ENCODE data around the gene B4GALT5.

B4GALT5 gene

DNA sequence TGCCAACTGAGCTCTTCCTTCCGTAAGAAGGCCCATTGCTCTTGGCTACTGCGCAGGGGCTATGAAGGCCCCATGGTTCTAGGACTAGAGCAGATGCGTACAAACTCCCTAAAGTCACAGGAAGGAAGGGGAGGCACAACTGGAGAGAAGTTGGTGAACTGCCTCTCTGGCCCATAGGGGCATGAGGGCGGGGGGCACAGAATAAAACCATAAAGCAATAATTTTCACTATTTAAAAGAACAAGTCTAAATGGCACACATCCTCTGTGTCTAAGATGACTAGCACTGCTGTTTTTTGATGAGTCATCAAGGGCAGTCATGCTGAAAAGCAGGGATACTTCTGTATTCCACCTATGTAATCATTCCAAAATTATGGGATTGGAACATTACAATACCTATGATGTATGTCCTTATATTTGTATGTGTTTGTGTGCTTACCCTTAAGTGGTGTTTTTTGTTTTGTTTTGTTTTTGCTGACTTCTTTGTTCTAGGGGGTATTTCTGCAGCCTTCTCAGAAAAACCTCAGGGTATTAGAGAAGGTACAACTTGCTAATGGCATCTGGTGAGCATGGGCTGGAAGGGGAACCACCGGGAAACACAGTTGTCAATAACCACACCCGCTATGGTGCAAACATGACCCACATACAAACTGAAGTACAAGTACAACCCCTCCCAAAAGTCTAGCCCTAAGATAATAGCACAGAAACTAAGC is 36.9 kb downstream of the B4GALT5 start:
- peak overlapping the region; percentile 97 for H2AK5ac ChIP-seq (ENCODE audit: low read length, severe bottlenecking)
- H3K4me1 ChIP-seq (ENCODE audit: control insufficient read depth, insufficient read depth, low read depth, low read length) = peaks cover 24% of the 10 kb centered on the region
- H2AFZ ChIP-seq (ENCODE audit: low read depth, low read length) = no peak overlapping the region
- peaks cover 0 to 2% of the 10 kb centered on the region in 2 experiments for H3K36me3 ChIP-seq (ENCODE audit: control insufficient read depth in 1 of 2, insufficient read depth in 2 of 2, low read depth in 1 of 2, low read length in 2 of 2)
- peak overlapping the region; percentile 40 for H3K4me2 ChIP-seq (ENCODE audit: low read length, poor library complexity, severe bottlenecking)
- WGBS = 78% methylated on average over 5 of the region's 6 CpGs
- peak overlapping the region; percentile 66 for H4K91ac ChIP-seq (ENCODE audit: low read length)
- H2BK15ac ChIP-seq (ENCODE audit: low read depth, poor library complexity, severe bottlenecking) = no peak overlapping the region
- peak overlapping the region in 1 of 2 experiments; percentile 57 for H3K23ac ChIP-seq (ENCODE audit: low read length in 2 of 2)
- peak overlapping the region; percentile 17 to 38 for H2BK12ac ChIP-seq (ENCODE audit: low read length in 2 of 2)
- H3K9ac ChIP-seq (ENCODE audit: low read length) = peak overlapping the region; percentile 66
- H4K8ac ChIP-seq (ENCODE audit: low read length) = peak overlapping the region; percentile 10
- H2BK5ac ChIP-seq (ENCODE audit: low read depth, low read length, poor library complexity, severe bottlenecking) = peak overlapping the region; percentile 95
- peak overlapping the region; percentile 37 to 90 for H3K18ac ChIP-seq (ENCODE audit: low read depth in 1 of 2, low read length in 2 of 2)
- DNase-seq = peak; percentile 61
- no peak overlapping the region for H2BK120ac ChIP-seq (ENCODE audit: low read depth, low read length)
- H3K79me1 ChIP-seq (replicated peaks; ENCODE audit: low read length, poor library complexity, severe bottlenecking) = no peaks in the 10 kb centered on the region
- no peaks in the 10 kb centered on the region for H3K27me3 ChIP-seq (ENCODE audit: control insufficient read depth in 1 of 2, insufficient read depth in 1 of 2, low read length in 2 of 2)
- no peak overlapping the region for H3K14ac ChIP-seq (ENCODE audit: low read length in 2 of 2)
- H3K27ac ChIP-seq (ENCODE audit: low read length, poor library complexity, severe bottlenecking) = peak overlapping the region; percentile 98
- peak overlapping the region in 1 of 2 experiments; percentile 49 for H3K4me3 ChIP-seq (ENCODE audit: insufficient read depth in 1 of 2, low read depth in 1 of 2, low read length in 2 of 2)
- H3K9me3 ChIP-seq (ENCODE audit: control insufficient read depth, low read length) = no peaks in the 10 kb centered on the region
- peak overlapping the region; percentile 35 to 45 for H3K4ac ChIP-seq (ENCODE audit: low read depth in 1 of 2, low read length in 2 of 2)

GRCh38 chr20:49675368-49676151 is 38.1 kb downstream of the B4GALT5 start:
- H3K27ac ChIP-seq (ENCODE audit: low read length, poor library complexity, severe bottlenecking) = peak overlapping the region; percentile 98
- no peak overlapping the region for H2BK12ac ChIP-seq (ENCODE audit: low read length in 2 of 2)
- no peak overlapping the region for H3K14ac ChIP-seq (ENCODE audit: low read length in 2 of 2)
- no peak overlapping the region for H3K18ac ChIP-seq (ENCODE audit: low read depth in 1 of 2, low read length in 2 of 2)
- peak overlapping the region; percentile 66 for H3K9ac ChIP-seq (ENCODE audit: low read length)
- no peak overlapping the region for H2AFZ ChIP-seq (ENCODE audit: low read depth, low read length)
- H3K4me2 ChIP-seq (ENCODE audit: low read length, poor library complexity, severe bottlenecking) = peak overlapping the region; percentile 67
- no peaks in the 10 kb centered on the region for H3K27me3 ChIP-seq (ENCODE audit: control insufficient read depth in 1 of 2, insufficient read depth in 1 of 2, low read length in 2 of 2)
- no peak overlapping the region for H2BK120ac ChIP-seq (ENCODE audit: low read depth, low read length)
- no peak overlapping the region for H4K8ac ChIP-seq (ENCODE audit: low read length)
- H3K36me3 ChIP-seq (ENCODE audit: control insufficient read depth in 1 of 2, insufficient read depth in 2 of 2, low read depth in 1 of 2, low read length in 2 of 2) = no peaks in the 10 kb centered on the region
- H3K4me1 ChIP-seq (ENCODE audit: control insufficient read depth, insufficient read depth, low read depth, low read length) = peaks cover 18% of the 10 kb centered on the region
- no peak overlapping the region for H3K23ac ChIP-seq (ENCODE audit: low read length in 2 of 2)
- H3K9me3 ChIP-seq (ENCODE audit: control insufficient read depth, low read length) = no peaks in the 10 kb centered on the region
- H2BK15ac ChIP-seq (ENCODE audit: low read depth, poor library complexity, severe bottlenecking) = no peak overlapping the region
- H3K4me3 ChIP-seq (ENCODE audit: insufficient read depth in 1 of 2, low read depth in 1 of 2, low read length in 2 of 2) = peak overlapping the region in 1 of 2 experiments; percentile 11
- WGBS = 92% methylated on average over 7 of the region's 9 CpGs
- no peaks in the 10 kb centered on the region for H3K79me1 ChIP-seq (replicated peaks; ENCODE audit: low read length, poor library complexity, severe bottlenecking)
- no peak overlapping the region for H4K91ac ChIP-seq (ENCODE audit: low read length)
- H3K4ac ChIP-seq (ENCODE audit: low read depth in 1 of 2, low read length in 2 of 2) = no peak overlapping the region
- DNase-seq = no peak
- H2BK5ac ChIP-seq (ENCODE audit: low read depth, low read length, poor library complexity, severe bottlenecking) = peak overlapping the region; percentile 99
- H2AK5ac ChIP-seq (ENCODE audit: low read length, severe bottlenecking) = peak overlapping the region; percentile 11

DNA sequence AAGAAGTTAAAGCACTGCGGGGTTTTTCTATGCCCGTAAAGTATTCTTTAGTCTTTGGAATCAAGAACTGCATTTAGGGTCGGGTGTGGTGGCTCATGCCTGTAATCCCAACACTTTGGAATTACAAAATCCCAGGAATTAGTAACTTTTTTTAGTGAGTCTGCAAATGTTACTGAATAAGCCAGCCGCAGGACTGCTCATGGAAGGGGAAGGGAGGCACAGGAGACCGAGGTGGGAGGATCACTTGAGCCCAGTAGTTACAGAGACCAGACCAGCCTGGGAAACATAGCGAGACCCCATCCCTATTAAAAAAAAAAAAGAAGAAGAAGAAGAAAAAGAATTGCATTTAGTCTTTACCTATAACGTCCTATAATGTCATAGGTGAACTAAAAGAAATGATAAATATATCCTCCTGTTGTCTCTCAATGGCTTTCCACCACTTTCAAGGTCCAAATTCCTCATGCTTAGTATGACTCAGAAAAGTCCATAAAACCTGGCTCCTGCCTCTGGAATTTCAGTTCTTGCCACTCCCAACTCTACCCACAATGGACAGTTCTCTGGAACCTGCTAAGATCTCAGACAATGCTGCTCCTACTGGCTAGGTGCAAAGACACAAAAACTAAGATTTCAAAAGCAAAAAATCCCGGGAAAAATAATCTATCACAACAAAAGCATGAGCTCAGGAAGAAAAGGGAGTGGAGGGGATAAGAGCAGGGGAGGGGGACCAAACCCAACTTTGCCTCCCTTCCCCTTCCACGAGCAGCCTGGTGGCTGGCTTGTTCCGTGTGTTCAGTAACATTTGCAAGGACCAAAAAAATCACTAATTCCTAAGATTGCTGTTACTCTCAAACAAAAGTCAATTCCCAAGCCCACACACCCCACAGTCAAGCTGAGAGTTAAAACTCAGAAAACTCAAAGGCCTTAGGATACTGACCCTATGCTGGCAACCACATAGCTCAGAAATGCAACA is 39.0 kb downstream of the B4GALT5 start:
- no peak overlapping the region for H3K14ac ChIP-seq (ENCODE audit: low read length in 2 of 2)
- H3K4me3 ChIP-seq (ENCODE audit: insufficient read depth in 1 of 2, low read depth in 1 of 2, low read length in 2 of 2) = peak overlapping the region in 1 of 2 experiments; percentile 11
- no peaks in the 10 kb centered on the region for H3K79me1 ChIP-seq (replicated peaks; ENCODE audit: low read length, poor library complexity, severe bottlenecking)
- no peak overlapping the region for H4K91ac ChIP-seq (ENCODE audit: low read length)
- peak overlapping the region; percentile 99 for H2AK5ac ChIP-seq (ENCODE audit: low read length, severe bottlenecking)
- WGBS = 88% methylated on average over 9 of the region's 10 CpGs
- H2BK15ac ChIP-seq (ENCODE audit: low read depth, poor library complexity, severe bottlenecking) = no peak overlapping the region
- no peak overlapping the region for H2BK120ac ChIP-seq (ENCODE audit: low read depth, low read length)
- no peak overlapping the region for H3K9ac ChIP-seq (ENCODE audit: low read length)
- H3K4ac ChIP-seq (ENCODE audit: low read depth in 1 of 2, low read length in 2 of 2) = no peak overlapping the region
- no peak overlapping the region for H2AFZ ChIP-seq (ENCODE audit: low read depth, low read length)
- H3K36me3 ChIP-seq (ENCODE audit: control insufficient read depth in 1 of 2, insufficient read depth in 2 of 2, low read depth in 1 of 2, low read length in 2 of 2) = no peaks in the 10 kb centered on the region
- no peaks in the 10 kb centered on the region for H3K9me3 ChIP-seq (ENCODE audit: control insufficient read depth, low read length)
- no peak overlapping the region for H3K23ac ChIP-seq (ENCODE audit: low read length in 2 of 2)
- peaks cover 18% of the 10 kb centered on the region for H3K4me1 ChIP-seq (ENCODE audit: control insufficient read depth, insufficient read depth, low read depth, low read length)
- peak overlapping the region; percentile 98 for H3K27ac ChIP-seq (ENCODE audit: low read length, poor library complexity, severe bottlenecking)
- no peak overlapping the region for H4K8ac ChIP-seq (ENCODE audit: low read length)
- peak overlapping the region; percentile 99 for H2BK5ac ChIP-seq (ENCODE audit: low read depth, low read length, poor library complexity, severe bottlenecking)
- no peaks in the 10 kb centered on the region for H3K27me3 ChIP-seq (ENCODE audit: control insufficient read depth in 1 of 2, insufficient read depth in 1 of 2, low read length in 2 of 2)
- H3K4me2 ChIP-seq (ENCODE audit: low read length, poor library complexity, severe bottlenecking) = peak overlapping the region; percentile 67
- H3K18ac ChIP-seq (ENCODE audit: low read depth in 1 of 2, low read length in 2 of 2) = no peak overlapping the region
- no peak overlapping the region for H2BK12ac ChIP-seq (ENCODE audit: low read length in 2 of 2)
- no peak for DNase-seq

Measured in mesenchymal stem cell (in vitro differentiated cells and primary cell).